GM12878 (cell line): Measurements from ENCODE around the gene SLC25A47. TPM values are rescaled to one million over a fixed set of nuclear protein-coding genes. Genes with fewer than 3 reads are reported as not detected.

Experiments
- ATAC-seq: fragments of 200-7000 bp; cut with Tn5 transposase; 3 replicates; pipeline ENCODE4 v1.9.1; 2020; ENCODE audit warnings: mild to moderate bottlenecking, moderate library complexity
- BruUV-seq: library from RNA; stranded (reverse); fragments of 400-500 nt; replicated peaks from 2 replicates; lab custom pipeline; 2021; lab: Mats Ljungman, UMichigan
- CTCF ChIA-PET: fragments of 300-600 bp; sonication (Branson Sonifier 250); formaldehyde crosslinking; extraction: SDS; loops from one replicate; lab custom pipeline; 2021; ENCODE audit warnings: inconsistent platforms; lab: Yijun Ruan, JAX
- POLR2A ChIA-PET: fragments of 350-600 bp; formaldehyde crosslinking; extraction: SDS; loops from one replicate; lab custom pipeline; 2021; ENCODE audit warnings: inconsistent platforms; lab: Charles Lee
- RAD21 ChIA-PET: fragments of 300-600 bp; sonication (Branson Sonifier 250); formaldehyde crosslinking; loops from one replicate; lab custom pipeline; 2023; ENCODE audit warnings: antibody characterized with exemption; ENCODE audit not compliant: unreplicated experiment; lab: Charles Lee
- SMC1A ChIA-PET: fragments of 300-600 bp; sonication (Branson Sonifier 250); formaldehyde crosslinking; loops from one replicate; lab custom pipeline; 2023; ENCODE audit not compliant: unreplicated experiment, uncharacterized antibody; lab: Charles Lee
- DNase-seq: peaks from one replicate; pipeline ENCODE4 v3.0.0-alpha.2; 2011; ENCODE audit warnings: low read depth, low spot score
- FAIRE-seq: peaks from 3 replicates; lab custom pipeline; 2011; peaks lifted over from hg19 to GRCh38; lab: Jason Lieb, UNC
- H2AFZ ChIP-seq: 2 replicates; pipeline ENCODE4 v1.6.0; 2011; ENCODE audit warnings: low read depth, low read length, control low read depth; ENCODE audit not compliant: control insufficient read depth
- H3K27ac ChIP-seq: 2 replicates; pipeline ENCODE4 v1.5.1; 2011; ENCODE audit warnings: control low read depth; ENCODE audit not compliant: control insufficient read depth, insufficient read depth
- H3K27me3 ChIP-seq, 2 experiments: replicated peaks in 1 of 2; 2 replicates each; pipeline versions ENCODE4 v1.6.0 to v1.6.1; 2011; ENCODE audit warnings: low read length in 1 of 2; ENCODE audit not compliant: control insufficient read depth in 2 of 2, insufficient read depth in 2 of 2
- H3K36me3 ChIP-seq, 2 experiments: 2 replicates each; pipeline ENCODE4 v1.5.1; 2011; ENCODE audit warnings: low read length in 1 of 2; ENCODE audit not compliant: control insufficient read depth in 2 of 2, insufficient read depth in 2 of 2
- H3K4me1 ChIP-seq: 2 replicates; pipeline ENCODE4 v1.6.1; 2011; ENCODE audit warnings: mild to moderate bottlenecking, low read length, moderate library complexity, mixed read lengths; ENCODE audit not compliant: control insufficient read depth, insufficient read depth
- H3K4me2 ChIP-seq: 2 replicates; pipeline ENCODE4 v1.6.0; 2011; ENCODE audit warnings: control low read depth; ENCODE audit not compliant: control insufficient read depth, insufficient read depth
- H3K4me3 ChIP-seq: fragments of 200-600 bp; sonication (generic); 2 replicates; pipeline ENCODE4 v1.5.1; 2016
- H3K79me2 ChIP-seq: 2 replicates; pipeline ENCODE4 v1.6.0; 2011; ENCODE audit warnings: low read length; ENCODE audit not compliant: control insufficient read depth, insufficient read depth
- H3K9ac ChIP-seq: 2 replicates; pipeline ENCODE4 v1.8.0; 2011; ENCODE audit warnings: low read length, control low read depth, mixed read lengths; ENCODE audit not compliant: control insufficient read depth, insufficient read depth
- H3K9me3 ChIP-seq: replicated peaks from 3 replicates; pipeline ENCODE4 v1.5.1; 2011; ENCODE audit warnings: mild to moderate bottlenecking, low read length; ENCODE audit not compliant: control insufficient read depth, insufficient read depth
- H4K20me1 ChIP-seq: 2 replicates; pipeline ENCODE4 v1.6.0; 2011; ENCODE audit not compliant: control insufficient read depth, insufficient read depth
- ATF7 ChIP-seq: fragments of 450-650 bp; IDR thresholded peaks from 2 replicates; pipeline ENCODE4 v1.6.1; 2016; ENCODE audit warnings: low read depth, mild to moderate bottlenecking
- MTA2 ChIP-seq: fragments of 450-650 bp; IDR thresholded peaks from 2 replicates; pipeline ENCODE4 v1.6.1; 2016; ENCODE audit warnings: low read depth, mild to moderate bottlenecking, moderate library complexity
- NBN ChIP-seq: fragments of 450-650 bp; IDR thresholded peaks from 2 replicates; pipeline ENCODE4 v1.6.1; 2016
- RUNX3 ChIP-seq: IDR thresholded peaks from 2 replicates; pipeline ENCODE4 v1.6.1; 2012; ENCODE audit warnings: low read length, inconsistent platforms
- SIN3A ChIP-seq: IDR thresholded peaks from 2 replicates; pipeline ENCODE4 v1.6.1; 2012; ENCODE audit warnings: low read depth, low read length, improper control_type of control experiment
- SMAD5 ChIP-seq: IDR thresholded peaks from 2 replicates; pipeline ENCODE4 v1.6.1; 2016; ENCODE audit warnings: antibody characterized with exemption, low read depth
- TCF3 ChIP-seq: IDR thresholded peaks from 2 replicates; pipeline ENCODE4 v1.6.1; 2012; ENCODE audit warnings: low read depth, mild to moderate bottlenecking, low read length, borderline replicate concordance; ENCODE audit not compliant: insufficient read depth
- TCF7 ChIP-seq: IDR thresholded peaks from 2 replicates; pipeline ENCODE4 v1.6.1; 2014; ENCODE audit warnings: antibody characterized with exemption, borderline replicate concordance
- YY1 ChIP-seq: IDR thresholded peaks from 2 replicates; pipeline ENCODE4 v1.6.1; 2011; ENCODE audit warnings: low read depth, mild to moderate bottlenecking, low read length
- WGBS: methylation state at CpG from one replicate; pipeline ENCODE4 v1.1.6; 2016; ENCODE audit warnings: low lambda C conversion rate; ENCODE audit not compliant: insufficient replicate concordance, insufficient coverage; ENCODE audit errors: missing lambda C conversion rate; 5-methylcytosine and 5-hydroxymethylcytosine counted together
- in situ Hi-C: fragments of 300-500 bp; cut with MboI; formaldehyde crosslinking; loops from 9 replicates; pipeline ENCODE4 v1.14.3; 2018; ENCODE audit warnings: mixed read lengths
- intact Hi-C: fragments of 100-400 bp; cut with micrococcal nuclease; formaldehyde crosslinking; loops from one replicate; pipeline ENCODE4 v1.14.2; 2022; ENCODE audit not compliant: unreplicated experiment
- polyA plus RNA-seq, 11 experiments: library from polyadenylated mRNA; depleted of rRNA in 4 of 11; unstranded in 6 of 11; stranded (reverse) in 5 of 11; fragments of >200 nt; fragmentation: Nextera tagmentation in 4 of 11; fragmentation: Illumina TruSeq in 1 of 11; extraction: Ambion mirVana in 4 of 11; extraction: Trizol in 1 of 11; gene quantifications; 1 replicate in 1 of 11; 2 replicates in 10 of 11; pipeline versions ENCODE4 v1.2.1 to v1.2.3, GENCODE V29; 2011 to 2016; ENCODE audit warnings: inconsistent platforms in 2 of 11, missing spikeins in 2 of 11, low read depth in 1 of 11
- total RNA-seq, 4 experiments: library from RNA; depleted of rRNA in 3 of 4; stranded (reverse); fragments of >200 nt in 3 of 4; fragmentation: Illumina TruSeq in 1 of 4; extraction: Trizol in 1 of 4; gene quantifications; 2 replicates each; pipeline versions ENCODE4 v1.2.1 to v1.2.3, GENCODE V29; 2013 to 2021
- TF ChIP-seq, protein P1 (sequence below): fragments of 450-650 bp; IDR thresholded peaks from 2 replicates; pipeline ENCODE4 v1.6.1; 2016; ENCODE audit warnings: mild to moderate bottlenecking
- TF ChIP-seq, protein P2 (sequence below): fragments of 450-650 bp; IDR thresholded peaks from 2 replicates; pipeline ENCODE4 v1.6.1; 2016; ENCODE audit warnings: mild to moderate bottlenecking
- TF ChIP-seq, protein P3 (sequence below): fragments of 150-350 bp; IDR thresholded peaks from 2 replicates; pipeline ENCODE4 v1.6.1; 2014; ENCODE audit warnings: mild to moderate bottlenecking, low read depth, low read length
- TF ChIP-seq, protein P4 (sequence below): fragments of 450-650 bp; IDR thresholded peaks from 2 replicates; pipeline ENCODE4 v1.6.1; 2017; ENCODE audit warnings: mild to moderate bottlenecking, low read depth, inconsistent platforms; ENCODE audit not compliant: poor library complexity, severe bottlenecking

The SLC25A47 gene
- total and polyA plus RNA-seq, 10 of the 15 experiments (the other 5 are each of a cell fraction or from before 2014, with no cell fraction given) = 0.14 TPM; not detected in 9

DNA sequence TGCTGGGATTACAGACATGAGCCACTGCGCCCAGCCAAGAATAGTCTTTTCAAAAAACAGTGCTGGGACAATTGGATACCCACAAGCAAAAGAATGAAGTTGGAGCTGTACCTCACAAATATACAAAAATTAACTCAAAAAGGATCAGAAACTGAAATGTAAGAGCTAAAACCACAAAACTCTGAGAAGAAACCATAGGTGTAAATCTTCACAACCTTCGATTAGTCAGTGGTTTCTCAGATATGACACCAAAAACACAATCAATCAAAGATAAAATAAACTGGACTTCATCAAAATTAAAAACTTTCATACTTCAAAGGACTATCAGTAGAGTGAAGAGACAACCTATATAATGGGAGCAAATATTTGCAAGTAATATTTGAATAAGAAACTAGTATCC lies 35.3 kb downstream of the SLC25A47 start:
- ChIA-PET RAD21 (interaction anchor here (2.1 kb wide), 1 partner anchor 17 kb away, joined by 6 read pairs; no protein-coding TSS in a partner anchor), SMC1A (interaction anchor here (0.7 to 1.5 kb wide), 3 partner anchors 8 to 25 kb away, joined by 3 to 7 read pairs (median 3); no protein-coding TSS in a partner anchor), CTCF (interaction anchor here (0.8 kb wide), 1 partner anchor 10 kb away, joined by 3 read pairs; no protein-coding TSS in a partner anchor), POLR2A (no interaction called here)
- ATAC-seq (peak; percentile 67), FAIRE-seq (peak; percentile 44), DNase-seq (no peak)
- 58% methylated on average over 2 of the region's 2 CpGs for WGBS
- H3K9me3 ChIP-seq = no peaks in the 10 kb centered on the region
- H2AFZ ChIP-seq = no peak overlapping the region
- no TSS peak for BruUV-seq
- no peaks in the 10 kb centered on the region; the same call in 1 of the 2 replicates for H4K20me1 ChIP-seq
- no peak overlapping the region for H3K4me3 ChIP-seq
- no peaks in the 10 kb centered on the region; the same call in 1 of the 2 replicates for H3K4me1 ChIP-seq
- no peaks in the 10 kb centered on the region for H3K27me3 ChIP-seq
- in situ Hi-C loops = no loop called here
- peaks cover 13 to 42% of the 10 kb centered on the region in 2 experiments for H3K36me3 ChIP-seq
- no peak overlapping the region for H3K4me2 ChIP-seq
- H3K79me2 ChIP-seq = no peaks in the 10 kb centered on the region; the same call in 1 of the 2 replicates
- H3K27ac ChIP-seq = no peak overlapping the region
- no peak overlapping the region for H3K9ac ChIP-seq
- intact Hi-C loops = no loop called here
- TF ChIP-seq SIN3A (no peak), ATF7 (peak; percentile 46; the same call in 1 of the 2 replicates), RUNX3 (peak; percentile 63), NBN (no peak), TCF7 (no peak), TCF3 (no peak), MTA2 (peak; percentile 63; the same call in 1 of the 2 replicates), YY1 (no peak), SMAD5 (no peak)
- TF ChIP-seq, protein P1, sequence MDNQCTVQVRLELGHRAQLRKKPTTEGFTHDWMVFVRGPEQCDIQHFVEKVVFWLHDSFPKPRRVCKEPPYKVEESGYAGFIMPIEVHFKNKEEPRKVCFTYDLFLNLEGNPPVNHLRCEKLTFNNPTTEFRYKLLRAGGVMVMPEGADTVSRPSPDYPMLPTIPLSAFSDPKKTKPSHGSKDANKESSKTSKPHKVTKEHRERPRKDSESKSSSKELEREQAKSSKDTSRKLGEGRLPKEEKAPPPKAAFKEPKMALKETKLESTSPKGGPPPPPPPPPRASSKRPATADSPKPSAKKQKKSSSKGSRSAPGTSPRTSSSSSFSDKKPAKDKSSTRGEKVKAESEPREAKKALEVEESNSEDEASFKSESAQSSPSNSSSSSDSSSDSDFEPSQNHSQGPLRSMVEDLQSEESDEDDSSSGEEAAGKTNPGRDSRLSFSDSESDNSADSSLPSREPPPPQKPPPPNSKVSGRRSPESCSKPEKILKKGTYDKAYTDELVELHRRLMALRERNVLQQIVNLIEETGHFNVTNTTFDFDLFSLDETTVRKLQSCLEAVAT = peak; percentile 65; the same call in 1 of the 2 replicates
- TF ChIP-seq, protein P2, sequence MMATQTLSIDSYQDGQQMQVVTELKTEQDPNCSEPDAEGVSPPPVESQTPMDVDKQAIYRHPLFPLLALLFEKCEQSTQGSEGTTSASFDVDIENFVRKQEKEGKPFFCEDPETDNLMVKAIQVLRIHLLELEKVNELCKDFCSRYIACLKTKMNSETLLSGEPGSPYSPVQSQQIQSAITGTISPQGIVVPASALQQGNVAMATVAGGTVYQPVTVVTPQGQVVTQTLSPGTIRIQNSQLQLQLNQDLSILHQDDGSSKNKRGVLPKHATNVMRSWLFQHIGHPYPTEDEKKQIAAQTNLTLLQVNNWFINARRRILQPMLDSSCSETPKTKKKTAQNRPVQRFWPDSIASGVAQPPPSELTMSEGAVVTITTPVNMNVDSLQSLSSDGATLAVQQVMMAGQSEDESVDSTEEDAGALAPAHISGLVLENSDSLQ = peak; percentile 62
- TF ChIP-seq, protein P3, sequence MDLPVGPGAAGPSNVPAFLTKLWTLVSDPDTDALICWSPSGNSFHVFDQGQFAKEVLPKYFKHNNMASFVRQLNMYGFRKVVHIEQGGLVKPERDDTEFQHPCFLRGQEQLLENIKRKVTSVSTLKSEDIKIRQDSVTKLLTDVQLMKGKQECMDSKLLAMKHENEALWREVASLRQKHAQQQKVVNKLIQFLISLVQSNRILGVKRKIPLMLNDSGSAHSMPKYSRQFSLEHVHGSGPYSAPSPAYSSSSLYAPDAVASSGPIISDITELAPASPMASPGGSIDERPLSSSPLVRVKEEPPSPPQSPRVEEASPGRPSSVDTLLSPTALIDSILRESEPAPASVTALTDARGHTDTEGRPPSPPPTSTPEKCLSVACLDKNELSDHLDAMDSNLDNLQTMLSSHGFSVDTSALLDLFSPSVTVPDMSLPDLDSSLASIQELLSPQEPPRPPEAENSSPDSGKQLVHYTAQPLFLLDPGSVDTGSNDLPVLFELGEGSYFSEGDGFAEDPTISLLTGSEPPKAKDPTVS = no peak
- TF ChIP-seq, protein P4, sequence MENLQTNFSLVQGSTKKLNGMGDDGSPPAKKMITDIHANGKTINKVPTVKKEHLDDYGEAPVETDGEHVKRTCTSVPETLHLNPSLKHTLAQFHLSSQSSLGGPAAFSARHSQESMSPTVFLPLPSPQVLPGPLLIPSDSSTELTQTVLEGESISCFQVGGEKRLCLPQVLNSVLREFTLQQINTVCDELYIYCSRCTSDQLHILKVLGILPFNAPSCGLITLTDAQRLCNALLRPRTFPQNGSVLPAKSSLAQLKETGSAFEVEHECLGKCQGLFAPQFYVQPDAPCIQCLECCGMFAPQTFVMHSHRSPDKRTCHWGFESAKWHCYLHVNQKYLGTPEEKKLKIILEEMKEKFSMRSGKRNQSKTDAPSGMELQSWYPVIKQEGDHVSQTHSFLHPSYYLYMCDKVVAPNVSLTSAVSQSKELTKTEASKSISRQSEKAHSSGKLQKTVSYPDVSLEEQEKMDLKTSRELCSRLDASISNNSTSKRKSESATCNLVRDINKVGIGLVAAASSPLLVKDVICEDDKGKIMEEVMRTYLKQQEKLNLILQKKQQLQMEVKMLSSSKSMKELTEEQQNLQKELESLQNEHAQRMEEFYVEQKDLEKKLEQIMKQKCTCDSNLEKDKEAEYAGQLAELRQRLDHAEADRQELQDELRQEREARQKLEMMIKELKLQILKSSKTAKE = no peak
